SIG-M5 treated with dmso at 0.1 percent for 504 hours (cell line): ENCODE results near the gene VWA5B1.

Experiments
- DNase-seq: peaks from one replicate; lab custom pipeline; 2025; ENCODE audit not compliant: unreplicated experiment; lab: John Stamatoyannopoulos, UW

VWA5B1 gene

DNA sequence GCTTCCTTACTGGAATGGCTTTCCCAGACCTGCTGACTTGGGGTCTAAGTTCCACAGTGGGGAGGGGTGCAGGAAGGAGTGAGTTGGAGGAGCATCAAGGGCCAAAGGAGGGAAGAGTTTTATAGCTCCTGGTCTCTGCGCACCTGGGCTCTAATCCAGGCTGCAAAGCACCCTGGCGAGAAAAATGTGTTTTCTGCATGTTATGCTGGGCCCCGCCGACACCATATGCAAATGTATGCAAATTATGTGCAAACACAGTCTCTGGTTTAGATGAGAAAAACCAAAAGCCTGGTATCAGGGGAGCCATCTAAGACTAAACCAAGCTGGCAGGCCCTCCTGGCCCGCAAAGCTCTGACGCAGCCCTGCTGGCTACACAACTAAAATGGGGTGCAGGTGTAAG, 95.0 kb downstream of the VWA5B1 start:
- no peak for DNase-seq

GRCh38 chr1:20386323-20387081, 95.8 kb downstream of the VWA5B1 start:
- no peak for DNase-seq

DNA sequence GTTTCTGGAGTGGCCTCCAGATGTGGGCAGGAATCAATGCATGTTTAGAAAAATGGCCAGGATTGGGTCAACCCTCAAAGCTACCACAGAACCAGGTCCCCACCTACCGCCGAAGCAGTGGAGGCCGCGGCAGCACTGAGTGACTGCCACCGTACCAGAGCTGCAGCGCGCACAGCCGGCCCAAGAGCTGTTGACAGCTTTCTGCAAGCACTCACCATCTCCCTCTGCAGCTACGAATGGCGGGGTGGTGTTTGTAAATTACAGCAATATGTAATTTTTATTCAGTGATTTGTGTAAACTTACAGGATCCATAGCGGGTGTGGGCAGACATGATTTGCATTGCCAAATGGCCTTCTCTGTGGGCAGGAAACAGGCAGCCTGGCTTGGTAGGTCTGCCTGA, 98.9 kb downstream of the VWA5B1 start:
- DNase-seq = no peak

DNA sequence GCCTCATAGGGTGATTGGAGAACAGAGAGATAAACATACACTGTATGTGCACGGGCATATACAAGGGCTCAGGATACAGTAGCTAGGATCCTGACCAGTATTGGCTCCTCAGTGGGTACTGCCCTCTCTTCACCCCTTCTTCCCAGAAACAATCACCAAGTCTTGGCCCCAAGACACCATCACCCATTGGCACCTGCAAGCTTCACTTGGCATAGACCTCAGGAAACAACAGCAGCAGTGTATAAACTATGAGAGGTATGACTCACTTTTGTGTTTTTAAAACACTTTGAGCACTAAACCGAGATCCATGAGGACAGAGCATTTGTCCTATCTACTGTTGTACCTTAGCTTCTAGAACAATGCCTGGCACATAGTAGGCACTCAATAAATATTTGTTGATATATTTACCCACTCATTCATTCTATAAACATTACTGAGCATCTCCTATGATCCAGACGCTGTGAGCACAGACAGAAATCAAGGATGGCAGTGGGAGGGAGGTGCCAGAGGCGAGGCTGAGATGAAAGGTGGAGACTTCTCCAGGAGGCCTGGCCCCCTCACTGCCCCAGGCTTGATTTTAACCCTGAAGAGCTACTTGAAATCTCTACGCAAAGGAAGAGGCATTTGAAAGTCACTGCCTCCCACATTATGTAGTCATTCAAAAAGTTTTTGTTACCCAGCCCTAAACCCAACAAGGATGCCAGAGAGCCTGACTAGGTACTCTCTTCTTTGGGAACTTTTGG, 100.1 kb downstream of the VWA5B1 start:
- no peak for DNase-seq

- DNase-seq = no peak
Observed at GRCh38 chr1:20395255-20395654, 104.6 kb downstream of the VWA5B1 start.

- DNase-seq = no peak
Observed at GRCh38 chr1:20398744-20399143, 108.1 kb downstream of the VWA5B1 start.

DNA sequence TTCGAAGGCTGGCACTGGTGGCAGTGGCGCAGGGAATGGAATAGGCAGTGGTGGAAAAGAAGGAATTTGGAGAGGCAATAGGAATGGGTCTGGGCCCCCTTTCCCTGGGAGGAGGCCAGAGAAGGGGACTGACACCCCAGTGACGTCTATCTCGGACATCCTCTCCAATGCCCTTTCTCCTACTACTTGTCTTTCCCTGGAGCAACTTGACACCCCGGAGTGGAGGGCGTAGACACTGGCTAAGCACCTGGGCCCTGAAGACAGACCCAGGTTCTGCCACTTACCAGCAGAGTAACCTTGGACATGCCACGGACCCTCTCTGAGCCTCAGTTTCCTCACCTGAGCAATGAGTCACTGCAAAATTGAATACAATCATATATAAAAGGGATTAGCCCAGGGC, 108.5 kb downstream of the VWA5B1 start:
- DNase-seq = no peak

- DNase-seq = no peak
Observed at GRCh38 chr1:20399606-20400180, 109.0 kb downstream of the VWA5B1 start.

DNA sequence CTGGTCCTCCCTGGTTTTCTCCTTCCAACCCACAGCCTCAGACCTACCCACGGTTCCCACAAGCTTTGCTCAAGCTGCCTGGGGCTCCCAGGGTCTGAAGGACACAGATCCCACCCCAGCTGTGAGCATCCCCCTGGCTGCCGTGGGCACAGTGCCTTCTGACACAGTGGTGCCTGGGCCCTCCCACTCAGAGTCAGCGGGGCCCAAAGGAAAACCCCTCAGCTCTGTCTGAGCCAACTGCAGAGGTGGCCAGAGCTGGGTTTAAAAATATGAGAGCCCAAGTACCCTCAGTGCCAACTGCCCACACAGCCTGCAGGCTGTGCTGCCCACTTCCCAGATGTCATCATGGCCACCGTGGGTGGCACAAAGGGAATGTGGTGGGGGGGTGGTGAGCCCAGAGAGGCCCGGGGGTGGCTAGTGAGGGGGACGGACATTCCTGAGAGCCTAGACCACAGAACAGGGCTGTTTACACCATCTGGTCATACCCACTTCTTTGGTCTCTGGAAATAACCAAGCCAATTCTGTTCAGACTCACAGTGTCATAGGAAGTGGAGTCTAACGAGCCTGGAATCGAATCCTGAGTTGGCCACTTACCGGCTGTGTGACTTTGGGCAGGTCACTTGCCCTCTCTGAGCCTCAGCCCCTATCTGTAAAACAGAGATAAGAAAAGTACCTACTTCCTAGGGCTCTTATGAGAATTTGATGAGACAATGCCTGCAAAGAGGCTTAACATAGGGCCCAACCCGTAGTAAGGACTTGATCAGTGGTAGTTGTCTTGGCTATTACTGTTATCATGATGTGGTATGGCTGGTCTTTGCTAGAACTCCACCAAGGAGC, 109.9 kb downstream of the VWA5B1 start:
- no peak for DNase-seq

GRCh38 chr1:20401405-20402010, 110.8 kb downstream of the VWA5B1 start:
- DNase-seq = no peak

- no peak for DNase-seq
Observed at GRCh38 chr1:20402585-20403422, 112.1 kb downstream of the VWA5B1 start.

DNA sequence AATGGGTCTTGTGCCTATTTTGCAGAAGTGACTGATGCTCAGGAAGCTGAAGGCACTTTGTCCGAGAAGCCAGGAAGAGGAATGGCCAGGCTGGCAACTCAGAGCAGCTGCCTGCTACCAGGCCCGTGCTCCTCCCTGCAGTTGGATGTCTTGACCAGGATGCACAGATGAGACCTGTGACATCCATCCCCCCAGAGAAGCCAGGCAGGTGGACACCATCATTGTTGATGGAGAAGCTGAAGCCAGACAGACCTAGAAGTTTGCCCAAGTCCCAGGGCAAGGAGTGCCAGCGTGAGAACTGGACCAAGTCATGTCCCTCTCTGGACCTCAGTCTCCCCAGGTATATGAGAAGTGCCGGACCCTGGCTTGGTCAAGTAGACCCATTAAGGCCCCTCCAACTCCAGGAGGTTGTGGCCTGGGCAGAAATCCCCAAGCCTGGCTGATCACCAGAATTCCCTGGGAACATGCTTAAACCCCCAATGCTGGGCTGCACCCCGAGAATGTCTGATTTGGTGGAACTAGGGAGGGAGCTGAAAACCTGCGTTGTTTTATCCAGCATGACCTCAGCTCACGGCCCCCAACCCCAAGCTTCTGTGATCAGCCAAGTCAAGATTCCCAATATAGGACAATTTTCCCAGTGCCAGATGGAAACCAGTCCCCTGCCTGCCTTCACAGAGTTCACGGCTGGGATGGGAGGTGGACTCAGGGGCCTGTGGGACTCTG, 112.9 kb downstream of the VWA5B1 start:
- DNase-seq = no peak

GRCh38 chr1:20404466-20404865, 113.8 kb downstream of the VWA5B1 start:
- no peak for DNase-seq
